RWPE1 (cell line): ENCODE measurements around the gene PKLR.
"Not testable (repeated sequence)": the region's sequence is repeated elsewhere in the genome, so short reads cannot be mapped to it uniquely, and the experiment has no call there.

ENCODE experiments used
- CTCF ChIA-PET: fragments of 350-600 bp; sonication (Branson Sonifier 250); formaldehyde crosslinking; extraction: SDS; loops from one replicate; lab custom pipeline; 2021; lab: Yijun Ruan, JAX
- POLR2A ChIA-PET: fragments of 400-600 bp; formaldehyde crosslinking; extraction: SDS; loops from one replicate; lab custom pipeline; 2020; ENCODE audit warnings: antibody characterized with exemption; ENCODE audit not compliant: low non-redundant PET; lab: Yijun Ruan, JAX
- DNase-seq: peaks from one replicate; pipeline ENCODE4 v3.0.0; 2012; ENCODE audit warnings: low spot score
- H3K27ac ChIP-seq: fragments of 450-650 bp; 2 replicates; pipeline ENCODE4 v1.5.1; 2017
- CTCF ChIP-seq: fragments of 450-650 bp; conservative IDR thresholded peaks from 2 replicates; pipeline ENCODE4 v1.5.1; 2017; ENCODE audit warnings: low read depth, mild to moderate bottlenecking

PKLR gene

GRCh38 chr1:155301342-155301841, at the start of gene PKLR:
Gene PKLR, minus strand, starts transcription at chr1:155301438. Its CDS starts 43 bp downstream, at chr1:155301395.
- no peak for TF ChIP-seq CTCF
- no peak within 1 kb of the TSS for H3K27ac ChIP-seq
- CTCF ChIA-PET = interaction anchor here (0.7 kb wide), 1 partner anchor 567 kb away, joined by 3 read pairs; no protein-coding TSS in a partner anchor
- POLR2A ChIA-PET = no interaction called here
- DNase-seq = no peak

GRCh38 chr1:155342842-155343241, 41.6 kb upstream of the PKLR start:
- no peak overlapping the region for H3K27ac ChIP-seq
- CTCF ChIA-PET = interaction anchor here (0.6 kb wide), 1 partner anchor 306 kb away, joined by 8 read pairs; no protein-coding TSS in a partner anchor
- no peak for DNase-seq
- POLR2A ChIA-PET = no interaction called here
- TF ChIP-seq CTCF = no peak

- H3K27ac ChIP-seq = no peak overlapping the region
- POLR2A ChIA-PET = interaction anchor here (0.6 kb wide), 1 partner anchor 95 kb away, joined by 3 read pairs; no protein-coding TSS in a partner anchor
- CTCF ChIA-PET = interaction anchor here (0.7 kb wide), 1 partner anchor 260 kb away, joined by 3 read pairs; no protein-coding TSS in a partner anchor
- DNase-seq = no peak
- TF ChIP-seq CTCF = no peak
Measured at GRCh38 chr1:155339515-155340097, 38.4 kb upstream of the PKLR start.

- no peak for TF ChIP-seq CTCF
- no peak overlapping the region for H3K27ac ChIP-seq
- DNase-seq = no peak
- CTCF ChIA-PET = interaction anchor here (0.5 to 0.7 kb wide), 2 partner anchors 162 to 252 kb away, joined by 4 to 6 read pairs; partner anchors contain the start of gene KRTCAP2
- POLR2A ChIA-PET = no interaction called here
Measured at GRCh38 chr1:155334962-155335361, 33.7 kb upstream of the PKLR start.

GRCh38 chr1:155329980-155330598, 28.9 kb upstream of the PKLR start:
- no peak for DNase-seq
- POLR2A ChIA-PET = no interaction called here

GRCh38 chr1:155328856-155329255, 27.6 kb upstream of the PKLR start:
- peak overlapping the region; percentile 49 for H3K27ac ChIP-seq
- POLR2A ChIA-PET, CTCF ChIA-PET, DNase-seq: not testable (repeated sequence)

More at GRCh38 chr1:155329980-155330598, 28.9 kb upstream of the PKLR start:
- H3K27ac ChIP-seq = peak overlapping the region; percentile 33
- CTCF ChIA-PET = no interaction called here
- no peak for TF ChIP-seq CTCF
